H9 (cell line): ENCODE measurements around the gene IGSF3. TPM values are rescaled to one million over a fixed set of nuclear protein-coding genes. Genes with fewer than 3 reads are reported as not detected.
"Not testable (repeated sequence)": the region's sequence is repeated elsewhere in the genome, so short reads cannot be mapped to it uniquely, and the experiment has no call there.

Experiments
- DNase-seq: peaks from one replicate; pipeline ENCODE4 v3.0.0-alpha.2; 2017
- H2AFZ ChIP-seq: one replicate; pipeline ENCODE4 v1.6.1; 2013; ENCODE audit warnings: mild to moderate bottlenecking, low read length, control low read depth, moderate library complexity
- H2AK5ac ChIP-seq: 2 replicates; pipeline ENCODE4 v1.6.1; 2013; ENCODE audit warnings: low read length, control low read depth, mixed read lengths; ENCODE audit not compliant: insufficient read length
- H2BK120ac ChIP-seq: one replicate; pipeline ENCODE4 v1.6.1; 2013; ENCODE audit warnings: low read depth, mild to moderate bottlenecking, low read length, control low read depth, inconsistent platforms; ENCODE audit not compliant: poor library complexity, severe bottlenecking
- H2BK12ac ChIP-seq: 2 replicates; pipeline ENCODE4 v1.6.1; 2013; ENCODE audit warnings: low read length, control low read depth, mixed read lengths, low read depth; ENCODE audit not compliant: insufficient read length
- H2BK15ac ChIP-seq: 2 replicates; pipeline ENCODE4 v1.6.1; 2013; ENCODE audit warnings: low read depth, low read length, control low read depth
- H2BK20ac ChIP-seq: one replicate; pipeline ENCODE4 v1.6.1; 2013; ENCODE audit warnings: low read depth, mild to moderate bottlenecking, low read length, control low read depth, inconsistent platforms; ENCODE audit not compliant: poor library complexity, severe bottlenecking
- H2BK5ac ChIP-seq: 2 replicates; pipeline ENCODE4 v1.6.1; 2013; ENCODE audit warnings: low read length, control low read depth, mixed read lengths; ENCODE audit not compliant: insufficient read length
- H3K14ac ChIP-seq: 2 replicates; pipeline ENCODE4 v1.6.1; 2013; ENCODE audit warnings: low read length, control low read depth; ENCODE audit not compliant: insufficient read depth
- H3K18ac ChIP-seq: 2 replicates; pipeline ENCODE4 v1.6.1; 2013; ENCODE audit warnings: low read depth, mild to moderate bottlenecking, mixed read lengths, low read length, control low read depth; ENCODE audit not compliant: insufficient read length
- H3K23ac ChIP-seq: 2 replicates; pipeline ENCODE4 v1.6.1; 2013; ENCODE audit warnings: low read length, control low read depth, mixed read lengths, low read depth; ENCODE audit not compliant: insufficient read length
- H3K23me2 ChIP-seq: 2 replicates; pipeline ENCODE4 v1.6.1; 2013; ENCODE audit warnings: low read depth, mild to moderate bottlenecking, mixed read lengths, low read length, control low read depth; ENCODE audit not compliant: insufficient read length, poor library complexity, severe bottlenecking
- H3K27ac ChIP-seq: 2 replicates; pipeline ENCODE4 v1.5.1; 2013; ENCODE audit warnings: low read length, control low read depth, mixed read lengths, low read depth; ENCODE audit not compliant: insufficient read length
- H3K27me3 ChIP-seq: 2 replicates; pipeline ENCODE4 v1.6.1; 2013; ENCODE audit warnings: low read length, control low read depth, inconsistent platforms; ENCODE audit not compliant: insufficient read depth
- H3K4ac ChIP-seq: 2 replicates; pipeline ENCODE4 v1.6.1; 2013; ENCODE audit warnings: low read depth, mild to moderate bottlenecking, control low read depth, inconsistent platforms, low read length, moderate library complexity
- H3K4me1 ChIP-seq: 2 replicates; pipeline ENCODE4 v1.6.1; 2013; ENCODE audit warnings: low read length, control low read depth, inconsistent platforms; ENCODE audit not compliant: insufficient read depth
- H3K4me2 ChIP-seq: 2 replicates; pipeline ENCODE4 v1.6.1; 2013; ENCODE audit warnings: low read length, control low read depth, mixed read lengths; ENCODE audit not compliant: insufficient read length, insufficient read depth
- H3K56ac ChIP-seq: 2 replicates; pipeline ENCODE4 v1.6.1; 2013; ENCODE audit warnings: low read depth, mild to moderate bottlenecking, mixed read lengths, low read length, control low read depth; ENCODE audit not compliant: insufficient read length
- H3K79me1 ChIP-seq: 2 replicates; pipeline ENCODE4 v1.6.1; 2013; ENCODE audit warnings: low read depth, mild to moderate bottlenecking, moderate library complexity, low read length, control low read depth, inconsistent platforms; ENCODE audit not compliant: insufficient read depth, poor library complexity, severe bottlenecking
- H3K79me2 ChIP-seq: 2 replicates; pipeline ENCODE4 v1.6.1; 2013; ENCODE audit warnings: low read length, control low read depth, inconsistent platforms; ENCODE audit not compliant: insufficient read depth
- H3K9ac ChIP-seq: 2 replicates; pipeline ENCODE4 v1.6.1; 2013; ENCODE audit warnings: low read length, control low read depth, mixed read lengths; ENCODE audit not compliant: insufficient read length; ENCODE audit errors: extremely low read depth
- H3K9me3 ChIP-seq: one replicate; pipeline ENCODE4 v1.6.1; 2013; ENCODE audit warnings: low read depth, low read length, inconsistent platforms; ENCODE audit not compliant: control insufficient read depth
- H3T11ph ChIP-seq: one replicate; pipeline ENCODE4 v1.6.1; 2013; ENCODE audit warnings: mild to moderate bottlenecking, low read length, control low read depth, inconsistent platforms
- H4K20me1 ChIP-seq: one replicate; pipeline ENCODE4 v1.6.1; 2013; ENCODE audit not compliant: control insufficient read depth, insufficient read length, insufficient read depth
- H4K5ac ChIP-seq: 2 replicates; pipeline ENCODE4 v1.6.1; 2013; ENCODE audit warnings: low read depth, mild to moderate bottlenecking, mixed read lengths, low read length, control low read depth; ENCODE audit not compliant: insufficient read length
- H4K8ac ChIP-seq: replicated peaks from 2 replicates; pipeline ENCODE4 v1.6.1; 2013; ENCODE audit warnings: low read length, control low read depth, mixed read lengths, low read depth; ENCODE audit not compliant: insufficient read length
- H4K91ac ChIP-seq: 2 replicates; pipeline ENCODE4 v1.6.1; 2013; ENCODE audit warnings: low read depth, mild to moderate bottlenecking, moderate library complexity, mixed read lengths, low read length, control low read depth; ENCODE audit not compliant: insufficient read length
- H3K27ac Mint-ChIP-seq, 3 experiments: 2 replicates in 2 of 3; 3 replicates in 1 of 3; pipeline ENCODE4 v1.8.0; 2020 to 2021; ENCODE audit warnings: mixed read lengths in 3 of 3, mild to moderate bottlenecking in 1 of 3, moderate library complexity in 1 of 3
- H3K27me3 Mint-ChIP-seq: 2 replicates; pipeline ENCODE4 v1.8.0; 2021; ENCODE audit warnings: low read depth, mild to moderate bottlenecking, moderate library complexity, mixed read lengths
- H3K36me3 Mint-ChIP-seq, 3 experiments: 2 replicates in 2 of 3; 3 replicates in 1 of 3; pipeline ENCODE4 v1.8.0; 2020 to 2021; ENCODE audit warnings: low read depth in 3 of 3, mixed read lengths in 3 of 3; ENCODE audit not compliant: insufficient read depth in 1 of 3
- H3K4me1 Mint-ChIP-seq, 2 experiments: 2 replicates each; pipeline ENCODE4 v1.8.0; 2020; ENCODE audit warnings: mixed read lengths in 2 of 2
- H3K4me3 Mint-ChIP-seq, 2 experiments: 2 replicates in 1 of 2; 3 replicates in 1 of 2; pipeline ENCODE4 v1.8.0; 2020 to 2021; ENCODE audit warnings: mild to moderate bottlenecking in 2 of 2, mixed read lengths in 2 of 2, moderate library complexity in 1 of 2
- H3K9me3 Mint-ChIP-seq, 2 experiments: 2 replicates in 1 of 2; 3 replicates in 1 of 2; pipeline ENCODE4 v1.8.0; 2020; ENCODE audit warnings: mild to moderate bottlenecking in 2 of 2, mixed read lengths in 2 of 2, moderate library complexity in 1 of 2
- WGBS: extraction: QIAGEN DNeasy Blood & Tissue Kit; methylation state at CpG from one replicate; pipeline ENCODE4 v1.1.7; 2013; ENCODE audit warnings: missing lambda C conversion rate, low lambda C conversion rate, mixed read lengths; ENCODE audit not compliant: insufficient read length; ENCODE audit errors: extremely low coverage; 5-methylcytosine and 5-hydroxymethylcytosine counted together
- total RNA-seq: library from RNA; stranded (reverse); gene quantifications from 2 replicates; pipeline ENCODE4 v1.2.1, GENCODE V29; 2021

Gene IGSF3
- total RNA-seq, 1 experiment from 2014 or later = 19.1 TPM

- H3K14ac ChIP-seq, H4K8ac ChIP-seq, H3K4me2 ChIP-seq, H3K4me1 ChIP-seq, H3T11ph ChIP-seq, H3K56ac ChIP-seq, DNase-seq, H3K4me3 Mint-ChIP-seq, H4K20me1 ChIP-seq, H3K9ac ChIP-seq, H3K79me2 ChIP-seq, H4K5ac ChIP-seq, H3K27me3 Mint-ChIP-seq, H2AFZ ChIP-seq, H3K27ac Mint-ChIP-seq, H2BK15ac ChIP-seq, H3K9me3 Mint-ChIP-seq, H3K4ac ChIP-seq, H3K23ac ChIP-seq, H3K79me1 ChIP-seq, H2AK5ac ChIP-seq, H3K27me3 ChIP-seq, H2BK120ac ChIP-seq, H2BK12ac ChIP-seq, H4K91ac ChIP-seq, H2BK20ac ChIP-seq, H3K18ac ChIP-seq, H3K9me3 ChIP-seq, H3K27ac ChIP-seq, H2BK5ac ChIP-seq, H3K23me2 ChIP-seq: not testable (repeated sequence)
- WGBS = no CpG with 5 or more reads among the region's 10 CpGs
- H3K4me1 Mint-ChIP-seq = peaks cover 39 to 42% of the 10 kb centered on the region in 2 experiments
- H3K36me3 Mint-ChIP-seq = peaks cover 7 to 16% (median 13%) of the 10 kb centered on the region in 3 experiments; a peak in 6 of 7 replicates
Observed at GRCh38 chr1:116591006-116591950, 76.3 kb downstream of the IGSF3 start.

GRCh38 chr1:116590359-116591005 lies 77.1 kb downstream of the IGSF3 start:
- H4K91ac ChIP-seq, H3K27me3 Mint-ChIP-seq, H3K18ac ChIP-seq, H3K27me3 ChIP-seq, H2BK15ac ChIP-seq, H3K27ac ChIP-seq, H3K4me2 ChIP-seq, H3K9me3 Mint-ChIP-seq, H3K79me2 ChIP-seq, H3K23me2 ChIP-seq, H2BK5ac ChIP-seq, H4K20me1 ChIP-seq, H4K5ac ChIP-seq, H2BK12ac ChIP-seq, H3K23ac ChIP-seq, H2AFZ ChIP-seq, H3K9ac ChIP-seq, H3K27ac Mint-ChIP-seq, H3K4me3 Mint-ChIP-seq, H3K79me1 ChIP-seq, H3K14ac ChIP-seq, H3K9me3 ChIP-seq, H2AK5ac ChIP-seq, H3K4me1 ChIP-seq, H3K56ac ChIP-seq, H4K8ac ChIP-seq, DNase-seq, H3T11ph ChIP-seq, H2BK20ac ChIP-seq, H3K4ac ChIP-seq, H2BK120ac ChIP-seq: not testable (repeated sequence)
- Mint-ChIP-seq H3K4me1 (peaks cover 32 to 37% of the 10 kb centered on the region in 2 experiments), H3K36me3 (peaks cover 8 to 16% (median 15%) of the 10 kb centered on the region in 3 experiments; a peak in 6 of 7 replicates)
- no CpG with 5 or more reads among the region's 6 CpGs for WGBS
